Adipose tissue (tissue), 3 donors: Measurements from ENCODE around the gene SLC23A2. TPM values are rescaled to one million over a fixed set of nuclear protein-coding genes. Genes with fewer than 3 reads are reported as not detected.
"Not testable (repeated sequence)": the region's sequence is repeated elsewhere in the genome, so short reads cannot be mapped to it uniquely, and the experiment has no call there.

Experiments
- H3K27ac ChIP-seq: one replicate; pipeline ENCODE4 v1.5.1; 2013; ENCODE audit warnings: low read depth, low read length
- WGBS, 3 donors: extraction: QIAGEN DNeasy Blood & Tissue Kit; methylation state at CpG; one replicate each; pipeline ENCODE4 v1.1.7; 2013; 5-methylcytosine and 5-hydroxymethylcytosine counted together
- polyA plus RNA-seq, 3 donors: library from polyadenylated mRNA; stranded (reverse); fragments of 200-250 nt; gene quantifications; one replicate each; pipeline ENCODE4 v1.2.3, GENCODE V29; 2013
- donor health status: healthy with polysubstance abuse.
- donor health status: Bipolar disorder and iron deficiency.
- donor health status: healthy.

The SLC23A2 gene
- polyA plus RNA-seq, 3 donors: 3.6 to 6.1 (median 4.0) TPM

GRCh38 chr20:5020760-5021159 is 19.4 kb upstream of the SLC23A2 start:
- WGBS, 3 donors: 65 to 83% (median 68%) methylated on average over 5 of the region's 5 CpGs
- H3K27ac ChIP-seq: no peak overlapping the region

GRCh38 chr20:5013682-5014447 is 12.6 kb upstream of the SLC23A2 start:
- 82 to 90% (median 85%) methylated on average over 8 of the region's 8 CpGs for WGBS, 3 donors
- H3K27ac ChIP-seq: no peak overlapping the region

- 20 to 53% (median 27%) methylated on average over 5 of the region's 5 CpGs for WGBS, 3 donors
- H3K27ac ChIP-seq: no peak overlapping the region
These were observed 7.4 kb upstream of the SLC23A2 start for GRCh38 chr20:5008759-5009158.

- 70 to 83% (median 72%) methylated on average over 4 of the region's 4 CpGs for WGBS, 3 donors
- no peak overlapping the region for H3K27ac ChIP-seq
These were observed 4.0 kb upstream of the SLC23A2 start for GRCh38 chr20:5005326-5005725.

GRCh38 chr20:5004825-5005224 is 3.5 kb upstream of the SLC23A2 start:
- WGBS, 3 donors: 95 to 98% (median 97%) methylated on average over 8 of the region's 8 CpGs
- H3K27ac ChIP-seq: not testable (repeated sequence)

- WGBS, 3 donors: 55 to 73% (median 59%) methylated on average over 3 of the region's 3 CpGs
- H3K27ac ChIP-seq: no peak overlapping the region
These were observed 2.3 kb upstream of the SLC23A2 start for GRCh38 chr20:5003626-5004025.

GRCh38 chr20:5002077-5002413 is 735 bp upstream of the SLC23A2 start:
- H3K27ac ChIP-seq: no peak overlapping the region
- WGBS, 3 donors: 24 to 38% (median 26%) methylated on average over 5 of the region's 5 CpGs

GRCh38 chr20:5000263-5001173 is 792 bp downstream of the SLC23A2 start:
- WGBS, 3 donors: 2 to 4% (median 4%) methylated on average over 47 to 53 of the region's 53 CpGs
- no peak overlapping the region for H3K27ac ChIP-seq

GRCh38 chr20:4999788-5000187 is 1.5 kb downstream of the SLC23A2 start:
- 76 to 86% (median 83%) methylated on average over 1 of the region's 1 CpG for WGBS, 3 donors
- no peak overlapping the region for H3K27ac ChIP-seq

GRCh38 chr20:4998160-4998651 is 3.1 kb downstream of the SLC23A2 start:
- WGBS, 3 donors: 69 to 92% (median 76%) methylated on average over 5 of the region's 5 CpGs
- H3K27ac ChIP-seq: no peak overlapping the region

- WGBS, 3 donors: 93 to 95% (median 94%) methylated on average over 2 of the region's 2 CpGs
- no peak overlapping the region for H3K27ac ChIP-seq
These were observed 4.1 kb downstream of the SLC23A2 start for GRCh38 chr20:4997222-4997621.

- WGBS, 3 donors: 75 to 89% (median 79%) methylated on average over 5 of the region's 5 CpGs
- H3K27ac ChIP-seq: no peak overlapping the region
These were observed 11.7 kb downstream of the SLC23A2 start for GRCh38 chr20:4989570-4989969.

GRCh38 chr20:4987130-4987529 is 14.2 kb downstream of the SLC23A2 start:
- H3K27ac ChIP-seq: no peak overlapping the region
- 73 to 84% (median 74%) methylated on average over 6 of the region's 6 CpGs for WGBS, 3 donors

- WGBS, 3 donors: 92 to 95% (median 94%) methylated on average over 3 of the region's 3 CpGs
These were observed 15.7 kb downstream of the SLC23A2 start for GRCh38 chr20:4985658-4986057.

GRCh38 chr20:4982281-4982680 is 19.0 kb downstream of the SLC23A2 start:
- WGBS, 3 donors: 95 to 97% (median 96%) methylated on average over 4 of the region's 4 CpGs
- no peak overlapping the region for H3K27ac ChIP-seq

More at GRCh38 chr20:4985658-4986057, 15.7 kb downstream of the SLC23A2 start:
- no peak overlapping the region for H3K27ac ChIP-seq

- WGBS, 3 donors: 71 to 85% (median 85%) methylated on average over 1 of the region's 1 CpG
- no peak overlapping the region for H3K27ac ChIP-seq
These were observed 21.4 kb downstream of the SLC23A2 start for GRCh38 chr20:4979841-4980410.

GRCh38 chr20:4978050-4978918 is 23.0 kb downstream of the SLC23A2 start:
- 41 to 70% (median 61%) methylated on average over 10 of the region's 10 CpGs for WGBS, 3 donors
- H3K27ac ChIP-seq: no peak overlapping the region

GRCh38 chr20:4976014-4976413 is 25.3 kb downstream of the SLC23A2 start:
- 91 to 94% (median 91%) methylated on average over 9 of the region's 9 CpGs for WGBS, 3 donors
- H3K27ac ChIP-seq: not testable (repeated sequence)
